ENCODE measurements around the gene PLPP3.

The PLPP3 gene

DNA sequence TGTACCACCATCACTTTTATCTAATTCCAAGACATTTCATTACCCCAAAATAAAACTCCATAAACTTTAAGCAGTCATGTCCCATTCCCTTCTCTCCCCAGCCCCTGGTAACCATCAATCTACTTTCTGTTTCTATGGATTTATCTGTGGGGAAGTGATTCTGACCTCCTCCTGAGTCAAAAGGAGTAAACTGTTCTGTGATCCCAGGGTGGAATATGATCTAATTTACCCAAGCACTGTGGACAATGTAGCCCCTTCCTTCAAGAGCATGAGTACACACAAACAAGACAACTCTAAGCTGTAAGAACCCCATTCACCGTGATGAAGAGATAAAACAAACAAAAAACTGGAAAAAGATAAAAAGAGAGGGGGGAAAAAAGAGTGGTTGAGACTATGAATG, 77.9 kb downstream of the PLPP3 start:
- DNase-seq (ENCODE audit: low read depth in 1 of 2, low spot score in 1 of 2): no peak

- no peak for DNase-seq (ENCODE audit: low read depth in 1 of 2, low spot score in 1 of 2)
These were observed 82.3 kb downstream of the PLPP3 start for GRCh38 chr1:56496821-56497772.

- DNase-seq (ENCODE audit: low read depth in 1 of 2, low spot score in 1 of 2): no peak
These were observed 83.2 kb downstream of the PLPP3 start for GRCh38 chr1:56496158-56496557.

DNA sequence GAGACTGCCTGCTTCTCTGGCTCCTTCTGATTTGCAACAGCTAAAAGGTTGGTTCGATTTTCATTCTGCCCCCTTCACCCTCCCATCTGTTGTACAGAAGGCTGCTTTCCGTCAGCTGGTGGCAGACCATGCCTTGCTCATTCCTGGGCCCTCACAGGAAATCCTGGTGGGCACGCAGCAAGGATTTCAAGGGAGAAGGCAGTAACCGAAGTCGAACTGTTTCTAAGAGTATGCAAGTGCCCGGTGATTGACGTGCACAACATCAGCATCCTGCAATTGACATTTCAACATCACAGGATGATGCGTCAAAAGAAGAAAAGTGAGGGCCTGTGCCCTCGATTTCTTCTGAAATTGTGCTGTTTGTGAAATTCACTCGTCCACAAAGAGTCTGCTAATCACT, 83.8 kb downstream of the PLPP3 start:
- no peak for DNase-seq (ENCODE audit: low read depth in 1 of 2, low spot score in 1 of 2)

- DNase-seq (ENCODE audit: low read depth in 1 of 2, low spot score in 1 of 2): no peak
These were observed 85.1 kb downstream of the PLPP3 start for GRCh38 chr1:56494306-56494705.

DNA sequence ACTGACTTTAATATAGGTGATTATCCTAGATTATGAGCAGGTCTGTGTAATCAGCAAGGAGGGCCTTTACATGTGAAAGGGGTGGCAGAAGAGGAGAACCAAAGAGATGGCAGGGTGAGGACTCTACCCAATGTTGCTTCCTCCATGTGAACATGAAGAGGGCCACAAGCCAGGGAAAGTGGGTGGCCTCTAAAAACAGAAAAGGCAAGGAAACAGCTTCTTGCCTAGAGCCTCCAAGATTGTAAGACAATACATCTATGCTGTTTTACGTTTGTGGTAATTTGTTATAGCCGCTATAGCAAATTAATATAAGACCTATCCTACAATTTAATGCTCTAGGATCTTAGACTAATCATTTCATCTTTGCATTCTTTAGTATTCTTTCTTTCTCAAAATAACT, 85.5 kb downstream of the PLPP3 start:
- DNase-seq (ENCODE audit: low read depth in 1 of 2, low spot score in 1 of 2): no peak

- no peak for DNase-seq (ENCODE audit: low read depth in 1 of 2, low spot score in 1 of 2)
These were observed 87.9 kb downstream of the PLPP3 start for GRCh38 chr1:56491441-56491840.

DNA sequence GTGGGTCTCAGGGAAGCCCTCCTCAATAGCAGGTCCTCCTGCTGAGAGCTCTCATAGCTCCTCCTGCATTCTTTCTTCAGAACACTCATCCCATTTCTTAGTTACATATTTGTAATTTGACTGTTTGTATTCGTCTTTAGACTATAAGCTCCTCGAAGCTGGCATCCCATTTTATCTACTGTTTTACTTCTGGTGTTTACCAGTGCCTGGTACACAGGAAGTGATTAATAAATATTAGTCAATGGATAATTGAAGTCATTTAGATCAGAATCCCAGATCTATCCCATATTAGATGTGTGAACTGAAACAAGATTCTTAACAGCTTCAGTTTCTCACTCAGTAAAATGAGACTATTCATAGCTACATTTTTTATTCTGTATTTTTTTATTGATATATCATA, 88.7 kb downstream of the PLPP3 start:
- DNase-seq (ENCODE audit: low read depth in 1 of 2, low spot score in 1 of 2): no peak

DNA sequence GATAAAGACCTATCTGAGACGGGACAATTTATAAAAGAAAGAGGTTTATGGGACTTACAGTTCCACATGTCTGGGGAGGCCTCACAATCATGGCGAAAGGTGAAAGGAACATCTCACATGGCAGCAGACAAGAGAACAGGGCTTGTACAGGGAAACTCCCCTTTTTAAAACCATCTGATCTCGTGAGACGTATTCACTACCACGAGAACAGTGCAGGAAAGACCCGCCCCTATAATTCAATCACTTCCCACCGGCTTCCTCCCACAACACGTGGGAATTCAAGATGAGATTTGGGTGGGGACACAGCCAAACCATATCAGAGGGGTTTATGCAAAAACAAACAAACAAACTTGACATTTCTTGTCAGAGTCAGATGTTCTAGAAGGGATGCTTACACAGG, 89.7 kb downstream of the PLPP3 start:
- no peak for DNase-seq (ENCODE audit: low read depth in 1 of 2, low spot score in 1 of 2)

DNA sequence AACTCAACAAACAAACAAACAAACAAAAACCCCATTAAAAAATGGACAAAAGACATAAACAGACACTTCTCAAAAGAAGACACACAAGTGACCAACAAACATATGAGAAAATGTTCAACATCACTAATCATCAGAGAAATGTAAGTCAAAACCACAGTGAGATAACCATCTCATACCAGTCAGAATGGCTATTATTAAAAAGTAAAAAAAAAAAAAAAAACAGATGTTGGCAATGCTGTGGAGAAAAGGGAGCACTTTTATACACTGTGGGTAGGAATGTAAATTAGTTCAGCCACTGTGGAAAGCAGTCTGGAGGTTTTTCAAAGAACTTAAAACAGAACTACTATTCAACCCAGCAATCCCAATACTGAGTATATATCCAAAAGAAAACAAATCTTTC, 94.7 kb downstream of the PLPP3 start:
- DNase-seq (ENCODE audit: low read depth in 1 of 2, low spot score in 1 of 2): no peak

DNA sequence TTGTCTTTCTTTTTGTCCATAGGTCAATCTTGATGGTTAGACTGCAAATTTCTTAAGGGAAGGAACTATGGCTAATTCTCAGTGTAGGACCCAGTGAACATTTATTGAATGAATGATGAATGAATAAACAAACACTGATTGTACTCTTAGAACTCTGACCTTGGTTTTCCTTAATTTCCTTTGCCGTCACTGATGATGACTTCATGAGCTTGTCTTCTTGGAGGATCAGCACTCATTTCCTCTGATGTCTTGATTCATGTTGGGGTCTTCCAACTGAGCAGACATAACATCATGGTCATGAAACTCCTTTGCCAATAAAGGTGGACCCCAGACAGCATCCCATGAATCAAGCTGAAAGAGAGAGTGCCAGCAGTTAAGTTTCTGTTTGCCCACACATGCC, 96.3 kb downstream of the PLPP3 start:
- DNase-seq (ENCODE audit: low read depth in 1 of 2, low spot score in 1 of 2): no peak

DNA sequence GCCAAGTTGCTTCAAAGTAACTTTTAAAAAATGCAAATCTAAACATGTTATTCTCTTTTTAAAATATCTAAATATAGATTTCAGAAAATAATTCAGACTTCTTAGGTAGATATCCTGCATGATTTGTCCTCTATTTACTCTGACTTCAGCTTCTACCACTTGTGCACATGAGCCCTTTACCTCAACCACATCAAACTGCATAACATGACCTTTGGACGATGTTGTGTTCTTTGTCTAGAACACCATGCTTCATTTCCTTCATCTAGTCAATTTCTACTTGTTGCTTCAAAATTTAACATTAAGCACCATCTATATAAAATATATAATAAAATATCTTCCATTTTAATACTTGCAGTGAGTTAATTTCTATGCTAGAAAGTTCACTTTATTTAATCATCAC, 96.9 kb downstream of the PLPP3 start:
- DNase-seq (ENCODE audit: low read depth in 1 of 2, low spot score in 1 of 2): no peak

- DNase-seq (ENCODE audit: low read depth in 1 of 2, low spot score in 1 of 2): no peak
These were observed 98.1 kb downstream of the PLPP3 start for GRCh38 chr1:56481140-56481694.

DNA sequence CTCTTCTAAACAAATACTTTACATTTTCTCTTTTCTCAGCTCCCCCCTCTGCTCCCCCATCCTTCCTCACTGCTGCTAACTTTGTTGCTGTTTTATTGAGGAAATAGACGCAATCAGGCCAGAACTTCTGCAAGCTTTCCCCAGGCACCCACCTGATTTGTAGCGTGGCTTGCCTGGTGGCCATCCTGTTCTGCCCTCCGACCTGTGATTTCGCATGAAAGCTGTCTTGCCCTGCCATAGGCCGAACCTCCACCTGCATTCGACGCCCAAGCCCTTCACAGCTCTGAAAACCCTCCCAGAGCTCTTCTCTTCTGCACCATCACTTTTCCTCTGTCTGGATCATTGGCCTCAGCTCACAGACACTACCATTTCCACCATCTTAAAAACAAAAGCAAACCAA, 100.6 kb downstream of the PLPP3 start:
- DNase-seq (ENCODE audit: low read depth in 1 of 2, low spot score in 1 of 2): no peak

DNA sequence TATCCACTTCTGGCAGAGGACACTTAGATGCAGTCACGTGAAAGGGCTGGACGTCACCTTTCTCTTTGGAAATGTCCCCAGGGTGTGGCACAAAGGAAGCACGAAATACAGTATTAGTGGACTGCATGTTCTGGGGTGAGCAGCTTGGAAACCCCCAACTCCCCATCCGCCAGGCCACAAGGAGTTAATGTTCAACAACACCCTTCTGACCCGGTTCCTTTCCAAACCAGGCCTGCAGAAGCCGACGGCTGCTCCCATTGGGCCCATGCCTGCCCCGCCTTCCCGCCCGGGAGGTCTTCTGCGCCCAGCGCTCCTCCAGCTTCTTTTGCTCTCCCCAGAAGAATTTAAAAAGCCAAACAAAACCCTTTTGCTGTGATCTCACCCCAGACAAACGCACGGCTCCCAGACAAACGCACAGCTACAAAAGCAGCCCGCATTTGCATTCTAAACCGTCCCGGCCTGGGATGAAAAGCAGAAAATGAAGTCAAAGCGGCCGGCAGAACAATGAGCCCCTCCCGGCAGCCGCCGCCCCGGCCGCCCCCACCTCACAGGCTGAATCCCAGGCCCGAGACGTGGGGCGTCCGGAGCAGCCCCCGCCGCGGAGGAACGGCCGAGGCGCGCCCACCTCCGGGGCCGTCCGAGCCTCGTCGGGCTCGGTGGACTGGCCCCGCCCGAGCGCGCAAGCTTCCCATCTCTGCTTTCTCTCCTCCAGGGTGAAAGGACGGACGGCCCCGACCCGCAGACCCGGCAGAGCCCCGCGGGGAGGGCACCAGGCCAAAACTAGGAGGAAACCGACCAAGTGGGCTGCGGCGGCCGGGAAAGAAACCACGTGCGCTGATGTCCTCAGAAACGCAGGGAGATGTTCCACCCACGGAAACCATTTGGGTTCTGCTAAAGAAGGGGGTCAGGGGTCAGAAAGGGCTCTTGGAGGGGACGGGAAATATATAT, 101.9 kb downstream of the PLPP3 start:
- no peak for DNase-seq (ENCODE audit: low read depth in 1 of 2, low spot score in 1 of 2)

- DNase-seq (ENCODE audit: low read depth in 1 of 2, low spot score in 1 of 2): no peak
These were observed 105.6 kb downstream of the PLPP3 start for GRCh38 chr1:56473582-56474270.

- no peak for DNase-seq (ENCODE audit: low read depth in 1 of 2, low spot score in 1 of 2)
These were observed 106.5 kb downstream of the PLPP3 start for GRCh38 chr1:56472860-56473259.

GRCh38 chr1:56469640-56470371, 109.6 kb downstream of the PLPP3 start:
- no peak for DNase-seq (ENCODE audit: low read depth in 1 of 2, low spot score in 1 of 2)

GRCh38 chr1:56468518-56468917, 110.8 kb downstream of the PLPP3 start:
- DNase-seq (ENCODE audit: low read depth in 1 of 2, low spot score in 1 of 2): no peak

DNA sequence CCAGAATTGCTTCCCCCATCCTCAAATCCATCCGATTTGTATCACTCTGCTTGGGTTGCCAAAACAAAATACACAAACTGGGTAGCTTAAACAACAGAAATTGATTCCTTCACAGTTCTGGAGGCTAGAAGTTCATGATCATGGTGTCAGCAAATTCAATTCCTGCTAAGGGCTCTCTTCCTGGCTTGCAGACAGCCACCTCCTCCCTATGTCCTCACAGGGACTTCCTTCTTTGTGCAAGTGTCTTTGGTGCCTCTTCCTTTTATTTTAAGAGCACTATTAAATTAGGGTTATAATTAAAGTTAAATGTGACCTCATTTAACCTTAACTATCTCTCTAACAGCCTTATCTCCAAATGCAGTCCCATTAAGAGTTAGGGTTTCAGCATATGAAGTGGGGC, 112.8 kb downstream of the PLPP3 start:
- DNase-seq (ENCODE audit: low read depth in 1 of 2, low spot score in 1 of 2): no peak

All from stimulated activated CD4-positive, alpha-beta T cell treated with anti-CD3 and anti-CD28 coated beads, Interleukin-15, amount 100 ng/mL, for 1 hour (primary cell).